ENCODE data around the gene GNG7. TPM values are rescaled to one million over a fixed set of nuclear protein-coding genes. Genes with fewer than 3 reads are reported as not detected.

The GNG7 gene
- polyA plus RNA-seq, 3 donors, result 1.1 to 1.6 (median 1.3) TPM

DNA sequence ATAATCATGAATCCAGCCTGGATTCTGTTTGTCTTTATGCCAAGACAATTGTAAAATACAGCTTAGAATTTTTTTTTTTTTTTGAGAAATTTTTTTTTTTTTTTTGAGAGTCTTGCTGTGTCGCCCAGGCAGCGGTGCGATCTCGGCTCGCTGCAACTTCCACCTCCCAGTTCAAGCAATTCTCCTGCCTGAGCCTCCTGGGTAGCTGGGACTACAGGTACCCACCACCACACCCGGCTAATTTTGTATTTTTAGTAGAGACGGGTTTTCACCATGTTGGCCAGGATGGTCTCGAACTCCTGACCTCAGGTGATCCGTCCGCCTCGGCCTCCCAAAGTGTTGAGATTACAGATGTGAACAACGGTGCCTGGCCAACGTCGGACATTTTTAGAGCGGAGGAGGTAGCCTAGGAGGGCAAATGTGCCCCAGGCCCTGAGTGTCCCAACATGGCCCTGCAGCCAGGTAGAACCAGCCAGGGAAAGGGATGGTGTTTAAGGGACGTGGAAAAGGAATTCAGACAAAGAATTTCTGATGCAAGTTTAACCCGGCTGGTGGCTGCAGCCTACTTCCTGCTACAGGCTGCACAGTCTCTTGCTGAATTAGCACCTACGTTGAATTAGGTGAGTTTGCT lies 89.8 kb downstream of the GNG7 start:
- no peak overlapping the region for H3K4me3 ChIP-seq (replicated peaks in 1 of 3; ENCODE audit: low read depth in 2 of 3, low read length in 3 of 3)
- H3K27ac ChIP-seq (ENCODE audit: low read depth in 1 of 2, low read length in 2 of 2), result no peak overlapping the region
- H2AFZ ChIP-seq (ENCODE audit: insufficient read depth, low read depth, low read length, poor library complexity, severe bottlenecking), result no peak overlapping the region
- peaks cover 0 to 12% of the 10 kb centered on the region in 2 donors for H3K36me3 Mint-ChIP-seq
- peaks cover 54% of the 10 kb centered on the region for H3K4me1 Mint-ChIP-seq
- intact Hi-C loops (cut with micrococcal nuclease), result loop anchor here (2.0 to 10.0 kb wide), 4 partner anchors 18 to 338 kb away; no protein-coding TSS in a partner anchor
- TF ChIP-seq, protein P1, sequence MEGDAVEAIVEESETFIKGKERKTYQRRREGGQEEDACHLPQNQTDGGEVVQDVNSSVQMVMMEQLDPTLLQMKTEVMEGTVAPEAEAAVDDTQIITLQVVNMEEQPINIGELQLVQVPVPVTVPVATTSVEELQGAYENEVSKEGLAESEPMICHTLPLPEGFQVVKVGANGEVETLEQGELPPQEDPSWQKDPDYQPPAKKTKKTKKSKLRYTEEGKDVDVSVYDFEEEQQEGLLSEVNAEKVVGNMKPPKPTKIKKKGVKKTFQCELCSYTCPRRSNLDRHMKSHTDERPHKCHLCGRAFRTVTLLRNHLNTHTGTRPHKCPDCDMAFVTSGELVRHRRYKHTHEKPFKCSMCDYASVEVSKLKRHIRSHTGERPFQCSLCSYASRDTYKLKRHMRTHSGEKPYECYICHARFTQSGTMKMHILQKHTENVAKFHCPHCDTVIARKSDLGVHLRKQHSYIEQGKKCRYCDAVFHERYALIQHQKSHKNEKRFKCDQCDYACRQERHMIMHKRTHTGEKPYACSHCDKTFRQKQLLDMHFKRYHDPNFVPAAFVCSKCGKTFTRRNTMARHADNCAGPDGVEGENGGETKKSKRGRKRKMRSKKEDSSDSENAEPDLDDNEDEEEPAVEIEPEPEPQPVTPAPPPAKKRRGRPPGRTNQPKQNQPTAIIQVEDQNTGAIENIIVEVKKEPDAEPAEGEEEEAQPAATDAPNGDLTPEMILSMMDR (IDR thresholded peaks at IDR 0.05), result no peak
- H3K27me3 ChIP-seq (ENCODE audit: control insufficient read depth in 2 of 2, insufficient read depth in 2 of 2, low read length in 2 of 2), result no peaks in the 10 kb centered on the region
- no peak overlapping the region for H3K4me2 ChIP-seq (replicated peaks; ENCODE audit: extremely low read depth, low read length, poor library complexity, severe bottlenecking)
- no peaks in the 10 kb centered on the region for H3K36me3 ChIP-seq (replicated peaks in 1 of 2; ENCODE audit: control insufficient read depth in 1 of 2, insufficient read depth in 2 of 2, low read length in 2 of 2)
- H3K9ac ChIP-seq (ENCODE audit: insufficient read depth, low read length, poor library complexity, severe bottlenecking), result no peak overlapping the region
- no peak for DNase-seq
- no peak overlapping the region for H3K4me3 Mint-ChIP-seq
- H3K27ac Mint-ChIP-seq, result peak overlapping the region in 1 of 7 donors; percentile 64
- peaks cover 13 to 23% (median 18%) of the 10 kb centered on the region in 7 donors for H3K9me3 Mint-ChIP-seq
- peaks cover 47 to 60% of the 10 kb centered on the region in 2 donors for H3K4me1 ChIP-seq (ENCODE audit: control insufficient read depth in 1 of 2, insufficient read depth in 2 of 2, low read length in 2 of 2)
- H3K9me3 ChIP-seq (replicated peaks in 1 of 2; ENCODE audit: control insufficient read depth in 1 of 2, insufficient read depth in 1 of 2, low read length in 2 of 2), result peaks cover 12 to 16% of the 10 kb centered on the region in 2 donors
- WGBS (ENCODE audit: insufficient coverage), result 89% methylated on average over 10 of the region's 18 CpGs
- no peaks in the 10 kb centered on the region for H4K20me1 ChIP-seq (ENCODE audit: insufficient read depth, low read length)
- peaks cover 2 to 4% (median 2%) of the 10 kb centered on the region in 3 donors for H3K27me3 Mint-ChIP-seq (ENCODE audit: low read depth in 3 of 3)
- peaks cover 6% of the 10 kb centered on the region for H3K79me2 ChIP-seq (ENCODE audit: insufficient read depth, low read length)

DNA sequence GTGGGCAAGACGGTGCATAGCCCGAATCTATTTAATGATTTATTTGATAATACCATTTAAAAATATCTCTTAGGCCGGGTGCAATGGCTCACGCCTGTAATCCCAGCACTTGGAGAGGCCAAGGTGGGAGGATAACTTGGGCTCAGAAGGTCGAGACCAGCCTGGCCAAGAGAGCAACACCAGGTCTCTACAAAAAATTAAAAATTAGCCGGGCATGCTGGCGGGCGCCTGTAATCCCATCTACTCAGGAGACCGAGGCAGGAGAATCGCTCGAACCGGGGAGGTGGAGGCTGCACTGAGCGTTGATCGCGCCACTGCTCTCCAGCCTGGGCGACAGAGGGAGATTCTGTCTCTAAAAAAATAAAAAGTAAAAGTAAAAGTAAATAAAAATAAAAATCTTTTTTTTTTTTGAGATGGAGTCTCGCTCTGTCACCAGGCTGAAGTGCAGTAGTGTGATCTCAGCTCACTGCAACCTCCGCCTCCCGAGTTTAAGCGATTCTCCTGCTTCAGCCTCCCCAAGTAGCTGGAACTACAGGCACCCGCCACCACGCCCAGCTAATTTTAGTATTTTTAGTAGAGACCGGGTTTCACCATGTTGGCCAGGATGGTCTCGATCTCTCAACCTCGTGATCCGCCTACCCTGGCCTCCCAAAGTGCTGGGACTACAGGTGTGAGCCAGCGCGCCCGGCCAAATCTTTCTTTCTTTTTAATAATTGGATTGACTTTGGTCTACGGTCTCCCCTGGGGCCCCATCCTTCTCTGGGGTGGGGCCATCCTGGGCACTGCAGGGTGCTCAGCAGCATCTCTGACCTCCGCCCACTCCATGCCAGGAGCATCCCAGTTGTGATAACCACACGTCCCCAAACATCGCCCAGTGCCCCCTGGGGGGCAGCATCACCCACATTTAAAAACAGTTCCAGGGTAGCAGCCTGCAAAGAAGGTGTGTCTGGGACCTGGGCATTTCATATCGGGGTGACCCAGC lies 90.7 kb downstream of the GNG7 start:
- Mint-ChIP-seq H3K4me3 (peak overlapping the region; percentile 88 to 95), H3K36me3 (peaks cover 0 to 9% of the 10 kb centered on the region in 2 donors), H3K27ac (peak overlapping the region in 4 of 7 donors; percentile 13 to 76 (median 38)), H3K9me3 (peaks cover 13 to 23% (median 18%) of the 10 kb centered on the region in 7 donors), H3K4me1 (peaks cover 44% of the 10 kb centered on the region), H3K27me3 (ENCODE audit: low read depth in 3 of 3) (peaks cover 2 to 4% (median 2%) of the 10 kb centered on the region in 3 donors)
- H3K79me2 ChIP-seq (ENCODE audit: insufficient read depth, low read length), result no peaks in the 10 kb centered on the region
- no peak overlapping the region for H3K27ac ChIP-seq (ENCODE audit: low read depth in 1 of 2, low read length in 2 of 2)
- peak overlapping the region; percentile 96 for H3K4me2 ChIP-seq (replicated peaks; ENCODE audit: extremely low read depth, low read length, poor library complexity, severe bottlenecking)
- TF ChIP-seq, protein P1 (IDR thresholded peaks at IDR 0.05), result peak; percentile 60
- no peaks in the 10 kb centered on the region for H3K27me3 ChIP-seq (ENCODE audit: control insufficient read depth in 2 of 2, insufficient read depth in 2 of 2, low read length in 2 of 2)
- no peaks in the 10 kb centered on the region for H3K36me3 ChIP-seq (replicated peaks in 1 of 2; ENCODE audit: control insufficient read depth in 1 of 2, insufficient read depth in 2 of 2, low read length in 2 of 2)
- H3K9me3 ChIP-seq (replicated peaks in 1 of 2; ENCODE audit: control insufficient read depth in 1 of 2, insufficient read depth in 1 of 2, low read length in 2 of 2), result peaks cover 12 to 16% of the 10 kb centered on the region in 2 donors
- peak overlapping the region; percentile 89 for H2AFZ ChIP-seq (ENCODE audit: insufficient read depth, low read depth, low read length, poor library complexity, severe bottlenecking)
- H4K20me1 ChIP-seq (ENCODE audit: insufficient read depth, low read length), result no peaks in the 10 kb centered on the region
- no peak overlapping the region for H3K9ac ChIP-seq (ENCODE audit: insufficient read depth, low read length, poor library complexity, severe bottlenecking)
- H3K4me1 ChIP-seq (ENCODE audit: control insufficient read depth in 1 of 2, insufficient read depth in 2 of 2, low read length in 2 of 2), result peaks cover 38 to 51% of the 10 kb centered on the region in 2 donors
- intact Hi-C loops (cut with micrococcal nuclease), result loop anchor here (1.0 to 10.0 kb wide), 5 partner anchors 19 to 337 kb away; no protein-coding TSS in a partner anchor
- no peak for DNase-seq
- H3K4me3 ChIP-seq (replicated peaks in 1 of 3; ENCODE audit: low read depth in 2 of 3, low read length in 3 of 3), result peak overlapping the region in 2 of 3 experiments; percentile 71 to 81
- WGBS (ENCODE audit: insufficient coverage), result 91% methylated on average over 15 of the region's 34 CpGs
